ENCODE measurements around the gene NLGN1. TPM values are rescaled to one million over a fixed set of nuclear protein-coding genes. Genes with fewer than 3 reads are reported as not detected.
A peak's percentile ranks its signal among the peaks of the same experiment; 100 is the strongest.

Gene NLGN1
- total RNA-seq, 1 experiment from 2014 or later: not detected

GRCh38 chr3:173719585-173719984 lies 322.0 kb downstream of the NLGN1 start:
- H3K27ac Mint-ChIP-seq (ENCODE audit: low read depth, unreplicated experiment): no peak overlapping the region
- peaks cover 5% of the 10 kb centered on the region for H3K36me3 Mint-ChIP-seq (ENCODE audit: insufficient read depth, unreplicated experiment)
- ChIA-PET POLR2A (no interaction called here), CTCF (no interaction called here)
- no peak for DNase-seq (ENCODE audit: unreplicated experiment)
- no peaks in the 10 kb centered on the region for H3K9me3 Mint-ChIP-seq (ENCODE audit: unreplicated experiment)
- intact Hi-C loops (cut with micrococcal nuclease): no loop called here
- H3K27me3 Mint-ChIP-seq (ENCODE audit: insufficient read depth, unreplicated experiment): peaks cover 52% of the 10 kb centered on the region
- TF ChIP-seq CTCF (IDR thresholded peaks at IDR 0.05; ENCODE audit: unreplicated experiment): no peak
- no TSS peak for BruUV-seq (replicated peaks)
- no peaks in the 10 kb centered on the region for H3K4me1 Mint-ChIP-seq (ENCODE audit: insufficient read depth, unreplicated experiment)
- H3K4me3 Mint-ChIP-seq (ENCODE audit: unreplicated experiment): no peak overlapping the region

DNA sequence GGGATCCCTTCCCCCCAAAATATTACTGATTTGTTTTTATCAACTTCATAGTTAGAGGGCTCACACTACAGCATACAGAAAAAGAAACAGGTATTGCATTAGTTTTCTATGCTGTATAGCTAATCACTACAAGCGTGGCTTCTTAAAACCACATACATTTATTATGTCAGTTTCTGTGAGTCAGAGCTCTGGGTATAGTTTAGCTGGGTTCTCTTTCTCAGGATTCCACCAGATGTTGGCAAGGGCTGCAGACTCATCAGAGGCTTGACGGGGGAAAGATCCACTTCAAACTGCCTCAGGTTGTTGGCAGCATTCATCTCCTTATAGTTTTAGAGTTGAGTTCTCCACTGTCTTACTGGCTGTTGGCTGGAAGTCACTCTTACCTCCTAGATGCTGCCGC lies 328.0 kb downstream of the NLGN1 start:
- H3K36me3 Mint-ChIP-seq (ENCODE audit: insufficient read depth, unreplicated experiment): peaks cover 11% of the 10 kb centered on the region
- H3K4me3 Mint-ChIP-seq (ENCODE audit: unreplicated experiment): no peak overlapping the region
- BruUV-seq (replicated peaks): no TSS peak
- intact Hi-C loops (cut with micrococcal nuclease): no loop called here
- ChIA-PET POLR2A (no interaction called here), CTCF (no interaction called here)
- H3K27ac Mint-ChIP-seq (ENCODE audit: low read depth, unreplicated experiment): no peak overlapping the region
- no peaks in the 10 kb centered on the region for H3K9me3 Mint-ChIP-seq (ENCODE audit: unreplicated experiment)
- peaks cover 33% of the 10 kb centered on the region for H3K27me3 Mint-ChIP-seq (ENCODE audit: insufficient read depth, unreplicated experiment)
- no peaks in the 10 kb centered on the region for H3K4me1 Mint-ChIP-seq (ENCODE audit: insufficient read depth, unreplicated experiment)
- DNase-seq (ENCODE audit: unreplicated experiment): peak; percentile 51
- TF ChIP-seq CTCF (IDR thresholded peaks at IDR 0.05; ENCODE audit: unreplicated experiment): no peak

- intact Hi-C loops (cut with micrococcal nuclease): loop anchor here (10.0 kb wide), 1 partner anchor 144 kb away; no protein-coding TSS in a partner anchor
- BruUV-seq (replicated peaks): no TSS peak
- Mint-ChIP-seq H3K9me3 (ENCODE audit: unreplicated experiment) (no peaks in the 10 kb centered on the region), H3K27me3 (ENCODE audit: insufficient read depth, unreplicated experiment) (peaks cover 15% of the 10 kb centered on the region), H3K4me3 (ENCODE audit: unreplicated experiment) (no peak overlapping the region), H3K27ac (ENCODE audit: low read depth, unreplicated experiment) (no peak overlapping the region), H3K4me1 (ENCODE audit: insufficient read depth, unreplicated experiment) (no peaks in the 10 kb centered on the region), H3K36me3 (ENCODE audit: insufficient read depth, unreplicated experiment) (no peaks in the 10 kb centered on the region)
- no peak for DNase-seq (ENCODE audit: unreplicated experiment)
- no peak for TF ChIP-seq CTCF (IDR thresholded peaks at IDR 0.05; ENCODE audit: unreplicated experiment)
- POLR2A ChIA-PET: no interaction called here
- CTCF ChIA-PET: no interaction called here
Measured at GRCh38 chr3:173730391-173730790, 332.8 kb downstream of the NLGN1 start.

GRCh38 chr3:173732237-173732636 lies 334.7 kb downstream of the NLGN1 start:
- H3K4me3 Mint-ChIP-seq (ENCODE audit: unreplicated experiment): no peak overlapping the region
- intact Hi-C loops (cut with micrococcal nuclease): loop anchor here (10.0 kb wide), 1 partner anchor 143 kb away; no protein-coding TSS in a partner anchor

More at GRCh38 chr3:173732237-173732636, 334.7 kb downstream of the NLGN1 start:
- Mint-ChIP-seq H3K9me3 (ENCODE audit: unreplicated experiment) (no peaks in the 10 kb centered on the region), H3K36me3 (ENCODE audit: insufficient read depth, unreplicated experiment) (no peaks in the 10 kb centered on the region), H3K4me1 (ENCODE audit: insufficient read depth, unreplicated experiment) (peaks cover 3% of the 10 kb centered on the region), H3K27me3 (ENCODE audit: insufficient read depth, unreplicated experiment) (peaks cover 14% of the 10 kb centered on the region), H3K27ac (ENCODE audit: low read depth, unreplicated experiment) (no peak overlapping the region)
- no TSS peak for BruUV-seq (replicated peaks)
- no peak for DNase-seq (ENCODE audit: unreplicated experiment)
- ChIA-PET CTCF (interaction anchor here (0.6 to 2.4 kb wide), 15 partner anchors 9 to 846 kb away, joined by 3 to 10 read pairs (median 3); no protein-coding TSS in a partner anchor), POLR2A (no interaction called here)
- no peak for TF ChIP-seq CTCF (IDR thresholded peaks at IDR 0.05; ENCODE audit: unreplicated experiment)

Data from MCF 10A (cell line).